Measurements from ENCODE around the gene ZFR2. TPM values are rescaled to one million over a fixed set of nuclear protein-coding genes. Genes with fewer than 3 reads are reported as not detected.

ZFR2 gene
- total and polyA plus RNA-seq, 2 of the 8 experiments (the other 6 are each of a cell fraction or from before 2014, with no cell fraction given), result 14.5 to 28.4 TPM

DNA sequence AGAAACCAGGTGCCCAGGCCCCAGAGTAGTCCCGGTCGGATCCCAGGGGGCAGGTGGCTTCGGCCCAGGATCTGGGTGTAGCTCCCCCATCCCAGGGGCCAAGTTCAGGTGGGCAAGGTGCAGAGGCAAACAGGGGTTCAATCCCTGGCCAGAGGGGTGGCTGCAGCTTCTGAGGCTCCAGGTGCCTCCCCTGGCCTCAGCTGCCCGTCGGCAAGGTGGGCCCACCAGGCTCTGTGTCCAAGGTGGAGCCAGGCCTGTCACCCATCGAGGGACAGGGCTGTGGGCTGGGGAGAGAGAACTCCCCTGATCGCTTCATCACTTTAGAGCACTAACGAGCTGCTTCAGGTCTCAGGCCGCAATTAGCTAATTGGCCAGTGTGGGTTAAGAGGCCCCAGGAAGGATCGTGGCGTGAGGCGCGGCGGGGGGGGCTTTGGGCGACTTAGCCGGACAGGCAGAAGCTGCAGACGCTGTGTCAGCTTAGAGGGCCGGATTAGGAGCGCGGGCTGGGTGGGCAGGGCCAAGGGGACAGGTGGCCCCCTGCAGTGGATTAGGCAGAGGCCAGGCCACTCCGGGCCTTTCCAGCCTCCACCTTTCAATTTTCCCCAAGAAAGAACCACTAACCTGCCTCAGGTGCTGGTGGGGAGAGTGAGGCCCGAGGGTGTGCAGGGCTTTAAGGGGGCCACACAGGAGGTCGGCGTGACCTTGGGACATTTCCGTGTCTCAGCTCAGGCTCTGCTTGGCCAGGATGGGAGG, 94.0 kb downstream of the ZFR2 start (continued):
- TF ChIP-seq CBX8 (IDR thresholded peaks at IDR 0.05; ENCODE audit: borderline replicate concordance, low read depth, low read length), result no peak
- TF ChIP-seq CHD7 (IDR thresholded peaks at IDR 0.05; ENCODE audit: insufficient replicate concordance, low read length), result no peak
- TF ChIP-seq MAFK (IDR thresholded peaks at IDR 0.05; ENCODE audit: low read depth, low read length), result no peak
- no peak for TF ChIP-seq SAP30 (IDR thresholded peaks at IDR 0.05; ENCODE audit: insufficient read depth, insufficient replicate concordance, low read length)
- no peak for TF ChIP-seq ZNF274 (IDR thresholded peaks at IDR 0.05; ENCODE audit: borderline replicate concordance, extremely low read depth, low read length)
- no peak for TF ChIP-seq YY1 (IDR thresholded peaks at IDR 0.05; ENCODE audit: low read depth, low read length)

Measured in H1 (cell line).